Central memory CD4-positive, alpha-beta T cell (primary cell): ENCODE data around the gene PSPN.

Experiments
- DNase-seq: peaks from one replicate; pipeline ENCODE4 v3.0.0; 2022
- total RNA-seq, 3 experiments: gene quantifications; one replicate each; lab custom pipeline; 2026; lab: John Stamatoyannopoulos, UW

The PSPN gene, protein sequence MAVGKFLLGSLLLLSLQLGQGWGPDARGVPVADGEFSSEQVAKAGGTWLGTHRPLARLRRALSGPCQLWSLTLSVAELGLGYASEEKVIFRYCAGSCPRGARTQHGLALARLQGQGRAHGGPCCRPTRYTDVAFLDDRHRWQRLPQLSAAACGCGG
- 1.2 to 5.3 (median 3.9) reads per million in 3 experiments for total RNA-seq

DNA sequence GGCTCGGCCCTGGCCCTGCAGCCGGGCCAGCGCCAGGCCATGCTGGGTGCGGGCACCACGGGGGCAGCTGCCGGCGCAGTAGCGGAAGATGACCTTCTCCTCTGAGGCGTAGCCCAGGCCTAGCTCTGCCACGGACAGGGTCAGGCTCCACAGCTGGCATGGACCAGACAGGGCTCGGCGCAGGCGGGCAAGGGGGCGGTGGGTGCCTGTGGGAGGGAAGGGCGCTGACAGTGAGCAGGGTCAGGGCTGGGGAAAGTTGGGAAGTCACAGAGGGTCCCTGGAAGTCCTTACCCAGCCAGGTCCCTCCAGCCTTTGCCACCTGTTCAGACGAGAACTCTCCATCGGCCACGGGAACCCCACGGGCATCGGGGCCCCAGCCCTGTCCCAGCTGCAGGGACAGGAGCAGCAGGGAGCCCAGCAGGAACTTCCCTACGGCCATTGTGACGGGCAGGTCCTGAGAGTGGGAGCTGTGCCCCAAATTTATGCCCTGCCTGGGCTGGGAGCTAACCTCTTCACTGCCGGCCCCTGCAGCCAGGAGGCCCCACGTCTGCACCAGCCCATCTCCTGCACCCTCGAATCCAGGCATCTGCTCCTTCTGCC, at the start of gene PSPN:
TSS of gene PSPN (minus strand) at position 523 of the 600 bp plus-strand sequence. CDS start at position 439, 84 bp downstream.
- no peak for DNase-seq

DNA sequence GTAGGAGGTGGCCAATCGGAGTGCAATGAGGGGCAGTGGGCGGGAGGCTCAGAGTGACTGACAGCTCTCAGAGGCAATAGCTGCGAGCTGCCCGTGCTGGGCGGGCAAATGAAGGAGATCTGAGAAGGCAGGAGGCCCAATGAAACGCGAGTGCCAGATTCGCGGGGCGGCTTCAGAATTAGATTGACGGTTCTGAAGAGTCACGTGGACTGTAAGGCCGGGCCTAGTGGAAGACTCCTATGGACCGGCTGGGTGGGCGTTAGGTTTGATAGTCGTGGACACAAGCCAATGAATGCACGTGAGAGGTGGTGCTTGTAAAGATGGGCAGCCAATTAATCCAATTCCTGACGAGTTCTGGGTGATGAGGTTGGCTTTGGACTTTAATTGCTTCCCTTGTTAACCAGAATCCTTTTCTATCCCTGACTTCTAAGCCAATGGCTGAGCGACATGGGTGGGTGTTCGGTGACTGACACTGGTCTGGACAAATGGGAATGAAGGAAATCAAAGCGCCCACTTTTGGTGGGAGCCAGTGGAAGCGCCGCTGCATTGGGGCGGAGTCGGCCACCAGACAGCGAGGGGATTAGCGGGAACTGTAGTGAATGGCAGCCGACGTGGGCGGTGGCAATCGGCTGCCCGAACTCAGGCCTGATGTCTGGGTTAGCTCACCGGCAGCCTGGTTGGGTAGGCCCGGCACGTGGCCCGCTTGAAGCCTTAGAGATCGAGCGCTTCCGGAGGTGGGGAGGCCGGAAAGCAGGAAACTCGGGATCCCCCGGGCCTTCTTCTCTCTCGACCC, 49.4 kb upstream of the PSPN start:
- peak; percentile 100 for DNase-seq

DNA sequence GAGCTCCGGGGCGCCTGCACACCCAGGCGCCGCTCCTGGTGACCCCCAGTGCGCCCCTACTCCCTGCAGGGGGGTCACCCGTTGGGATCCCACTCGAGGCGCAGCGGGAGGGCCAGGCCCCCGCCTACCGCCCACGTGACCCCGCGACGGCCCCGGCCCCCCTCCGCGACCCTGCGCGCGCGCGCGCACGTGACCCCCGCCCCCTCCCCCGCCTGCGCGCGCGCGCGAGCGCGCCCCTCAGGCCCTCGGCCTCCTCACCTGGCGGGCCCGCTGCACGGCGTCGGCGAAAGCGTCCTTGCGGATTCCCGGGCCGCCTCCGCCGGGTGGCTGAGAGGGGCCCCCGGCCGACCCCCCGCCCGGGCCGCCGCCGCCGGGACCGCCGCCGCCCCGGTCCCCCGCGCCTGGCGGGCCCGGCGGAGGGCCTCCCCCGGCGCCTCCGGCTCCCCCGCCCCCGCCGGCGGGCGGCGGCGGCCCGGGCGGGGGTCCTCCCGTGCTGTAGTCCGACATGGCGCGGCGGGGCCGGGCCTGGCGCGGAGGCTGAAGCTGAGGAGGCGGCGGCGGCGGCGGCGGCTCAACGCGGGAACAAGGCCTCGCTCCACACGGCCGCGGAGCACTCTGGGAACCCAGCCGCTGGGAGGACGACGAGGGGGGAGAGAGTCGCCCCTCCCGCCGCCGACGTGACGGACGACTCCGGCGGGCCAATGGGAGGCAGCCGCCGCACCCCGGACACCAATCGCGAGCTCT, 48.6 kb upstream of the PSPN start, which contains the start of gene KHSRP:
TSS of gene KHSRP (minus strand) at position 617 of the 744 bp plus-strand sequence. CDS start at position 507, 110 bp downstream.
- DNase-seq, result no peak

DNA sequence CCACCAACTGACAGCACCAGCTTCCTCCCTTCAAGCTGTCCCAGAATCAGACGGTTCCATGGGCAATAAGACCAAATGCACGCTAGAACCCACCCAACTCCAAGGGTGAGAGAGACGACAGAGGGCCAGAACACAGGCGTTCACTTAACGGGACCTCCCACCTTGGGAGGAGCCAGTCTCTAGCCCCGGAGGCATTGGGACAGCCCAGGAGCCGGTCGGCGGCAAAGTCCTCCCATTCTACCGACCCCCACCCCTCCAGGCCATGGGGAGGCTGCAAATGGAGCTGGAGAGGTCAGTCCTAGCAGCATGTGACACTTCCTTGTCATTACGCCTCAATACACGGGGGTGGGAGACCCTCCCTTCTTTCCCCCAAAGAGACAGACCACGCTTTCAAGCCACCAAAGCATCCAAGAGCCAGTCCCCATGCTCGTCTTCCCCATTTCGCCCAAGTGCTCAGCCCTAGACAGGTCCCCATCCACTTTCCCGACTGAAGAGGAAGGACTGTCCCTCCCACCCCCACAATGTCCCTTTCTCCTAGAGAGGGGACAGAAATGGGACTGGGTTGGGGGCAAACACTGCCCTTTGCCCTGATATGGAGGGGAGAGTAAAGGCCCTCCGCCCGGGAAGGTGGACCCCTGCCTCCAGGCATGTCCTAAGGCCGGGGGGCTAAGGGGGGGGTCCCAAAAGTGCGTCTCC, 47.9 kb upstream of the PSPN start:
- DNase-seq, result no peak

DNA sequence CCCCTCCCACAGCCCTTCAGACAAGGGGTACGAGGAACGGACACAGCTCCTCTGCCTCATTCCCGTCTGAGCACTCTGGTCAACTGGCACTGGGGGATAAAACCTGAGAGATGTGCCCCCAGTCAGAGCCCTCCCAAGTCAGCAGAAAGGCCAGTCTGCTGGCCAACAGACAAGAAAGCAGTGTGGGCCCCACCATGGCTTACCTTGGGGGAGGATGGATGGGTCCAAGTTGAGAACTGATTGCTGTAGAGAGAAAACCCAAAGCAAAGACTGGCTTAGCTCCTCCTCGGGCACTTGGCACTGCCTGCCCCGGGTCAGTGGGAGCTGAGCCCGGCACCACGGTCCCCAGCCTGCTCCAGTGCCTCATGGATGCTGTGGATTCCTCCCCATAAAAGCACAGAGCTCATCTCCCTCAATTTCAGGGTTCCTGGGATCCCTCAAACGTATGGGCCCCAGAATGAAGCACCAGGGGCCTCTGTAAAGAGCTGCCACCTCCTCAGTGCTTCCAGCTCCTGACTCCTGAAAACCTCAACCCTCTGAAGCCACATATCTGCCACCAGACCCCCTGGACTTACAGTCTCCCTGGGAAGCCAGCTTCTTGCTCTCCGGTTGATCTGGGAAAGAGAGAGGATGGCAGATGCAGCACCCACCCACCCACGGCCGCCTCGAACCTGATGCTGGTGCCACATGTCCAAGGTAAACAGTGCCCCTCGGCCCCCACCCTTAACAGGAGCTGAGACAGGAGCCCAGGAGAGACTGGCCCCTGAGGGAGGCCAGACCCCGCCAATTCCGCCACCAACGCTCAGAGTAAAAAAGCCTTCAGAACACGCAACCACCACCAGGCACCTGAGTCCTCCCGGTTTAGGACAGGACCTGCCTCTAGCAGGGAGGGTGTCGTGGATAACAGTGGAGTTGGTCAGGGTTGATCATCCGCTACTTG, 45.6 kb upstream of the PSPN start:
- DNase-seq, result no peak

DNA sequence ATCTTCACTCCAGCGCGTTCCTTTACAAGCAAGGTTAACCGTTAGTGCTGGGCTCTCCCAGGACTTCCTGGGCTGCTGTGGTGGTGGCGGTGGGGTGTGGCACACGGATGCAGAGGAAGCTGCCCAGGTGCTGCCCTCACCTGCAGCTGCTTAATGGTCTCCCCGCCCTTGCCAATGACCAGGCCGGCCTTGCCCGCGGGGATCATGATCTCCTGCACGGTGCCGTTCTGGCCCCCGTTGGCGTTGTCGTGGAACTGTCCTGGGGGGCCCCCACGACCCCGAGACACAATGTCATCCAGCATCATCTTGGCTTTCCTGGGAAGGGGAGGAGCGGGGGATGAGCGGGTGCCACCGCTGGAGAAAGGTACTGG, 42.8 kb upstream of the PSPN start:
- no peak for DNase-seq

DNA sequence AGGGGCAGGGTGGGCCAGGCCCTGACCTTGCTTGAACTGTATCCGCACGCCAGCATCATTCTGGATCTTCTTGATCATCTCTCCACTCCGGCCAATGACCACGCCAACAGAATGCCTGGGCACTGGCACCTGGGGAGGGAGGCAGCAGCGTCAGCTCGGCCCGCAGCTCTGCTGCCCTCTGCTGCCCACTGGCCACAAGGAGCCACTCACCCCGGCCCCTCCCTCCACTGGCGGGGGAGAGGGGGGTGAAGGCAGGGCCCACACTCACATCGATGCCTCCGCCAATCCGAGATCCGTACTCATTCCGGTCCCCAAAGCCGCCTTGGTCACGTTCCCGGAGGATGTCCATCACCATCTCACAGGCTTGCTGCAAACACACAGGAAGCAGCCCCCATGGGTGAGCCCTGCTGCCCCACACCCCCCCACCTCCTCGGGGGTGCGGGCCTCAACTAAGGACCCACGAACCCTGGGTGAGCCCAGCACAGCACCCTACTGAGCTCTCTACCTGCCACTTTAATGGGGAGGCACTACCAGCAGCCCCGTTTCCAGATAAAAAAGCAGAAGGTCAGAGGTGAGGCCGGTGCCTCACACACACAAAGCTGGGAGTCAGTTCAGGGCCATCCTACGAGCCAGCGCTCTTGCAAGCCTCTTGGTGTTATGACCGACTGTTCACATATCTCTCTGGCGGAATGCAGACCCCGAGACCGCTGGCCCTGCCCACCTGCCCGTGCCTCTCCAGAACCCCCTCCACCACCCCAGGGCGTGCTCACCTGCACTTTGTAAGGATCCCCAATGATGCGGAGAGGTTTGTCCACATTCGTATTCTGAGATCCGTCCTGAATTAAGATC, 42.2 kb upstream of the PSPN start:
- DNase-seq, result no peak

DNA sequence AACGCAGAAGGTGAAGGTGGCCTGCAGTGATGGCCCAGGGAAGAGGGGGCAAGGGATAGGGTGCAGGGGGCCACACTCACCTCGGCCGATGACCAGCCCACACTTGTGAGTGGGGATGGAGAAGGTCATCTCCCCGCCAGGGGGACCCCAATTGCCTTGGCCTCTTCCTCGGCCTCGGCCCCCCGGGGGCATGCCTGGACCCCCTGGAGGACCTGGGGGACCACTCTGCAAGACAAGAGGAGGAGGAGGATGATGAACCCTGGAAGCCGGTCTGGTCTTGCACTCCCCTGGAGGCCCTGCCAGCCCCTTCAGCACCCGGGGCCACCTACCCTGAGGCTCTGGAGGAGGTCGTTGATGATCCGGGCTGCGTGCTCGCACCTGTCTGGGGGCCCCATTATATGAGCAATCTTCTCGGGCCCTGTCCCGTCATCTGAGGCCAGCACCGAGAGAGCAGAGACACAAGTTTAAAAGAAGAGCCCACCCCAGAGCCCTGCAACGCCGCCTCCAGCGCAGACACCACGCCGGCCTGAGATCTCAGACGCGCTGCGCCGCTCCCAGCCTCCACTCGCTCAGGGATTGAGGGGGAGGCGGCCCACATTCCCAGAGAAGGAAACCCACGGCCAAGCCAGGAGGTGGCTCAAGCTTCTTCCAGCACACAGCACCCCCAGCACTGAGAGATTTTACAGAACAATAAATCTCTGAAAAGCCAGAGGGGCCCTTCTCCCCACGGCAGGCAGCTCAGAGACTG, 41.1 kb upstream of the PSPN start:
- no peak for DNase-seq

DNA sequence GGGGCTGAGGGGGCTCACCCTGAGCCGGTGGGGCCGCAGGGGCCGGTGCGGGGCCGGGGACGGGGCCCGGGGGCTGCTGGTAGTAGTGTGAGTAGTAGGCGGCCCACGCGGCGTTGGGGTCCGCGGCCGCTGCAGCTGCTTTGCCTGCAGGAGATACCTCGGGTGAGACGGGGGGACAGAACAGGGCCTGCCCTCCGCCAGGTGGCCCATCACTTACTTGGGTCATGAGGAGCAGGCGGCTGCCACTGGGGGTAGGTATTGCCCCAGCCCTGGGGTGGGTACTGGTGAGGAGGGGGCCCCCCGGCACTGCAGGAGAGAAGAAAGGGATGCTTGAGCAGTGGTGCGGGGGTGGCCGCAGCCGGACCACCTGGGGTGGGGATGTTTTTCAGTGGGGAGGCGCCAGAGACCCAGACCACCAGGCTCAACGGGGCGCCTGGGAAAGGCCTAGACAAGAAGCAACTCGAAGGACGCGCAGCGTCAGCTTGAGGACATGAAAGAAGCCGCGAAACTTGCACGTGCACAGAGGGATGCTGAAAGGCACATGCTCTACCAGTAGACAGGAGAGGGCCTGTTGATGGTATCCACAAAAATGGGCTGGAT, 40.0 kb upstream of the PSPN start:
- DNase-seq, result no peak

DNA sequence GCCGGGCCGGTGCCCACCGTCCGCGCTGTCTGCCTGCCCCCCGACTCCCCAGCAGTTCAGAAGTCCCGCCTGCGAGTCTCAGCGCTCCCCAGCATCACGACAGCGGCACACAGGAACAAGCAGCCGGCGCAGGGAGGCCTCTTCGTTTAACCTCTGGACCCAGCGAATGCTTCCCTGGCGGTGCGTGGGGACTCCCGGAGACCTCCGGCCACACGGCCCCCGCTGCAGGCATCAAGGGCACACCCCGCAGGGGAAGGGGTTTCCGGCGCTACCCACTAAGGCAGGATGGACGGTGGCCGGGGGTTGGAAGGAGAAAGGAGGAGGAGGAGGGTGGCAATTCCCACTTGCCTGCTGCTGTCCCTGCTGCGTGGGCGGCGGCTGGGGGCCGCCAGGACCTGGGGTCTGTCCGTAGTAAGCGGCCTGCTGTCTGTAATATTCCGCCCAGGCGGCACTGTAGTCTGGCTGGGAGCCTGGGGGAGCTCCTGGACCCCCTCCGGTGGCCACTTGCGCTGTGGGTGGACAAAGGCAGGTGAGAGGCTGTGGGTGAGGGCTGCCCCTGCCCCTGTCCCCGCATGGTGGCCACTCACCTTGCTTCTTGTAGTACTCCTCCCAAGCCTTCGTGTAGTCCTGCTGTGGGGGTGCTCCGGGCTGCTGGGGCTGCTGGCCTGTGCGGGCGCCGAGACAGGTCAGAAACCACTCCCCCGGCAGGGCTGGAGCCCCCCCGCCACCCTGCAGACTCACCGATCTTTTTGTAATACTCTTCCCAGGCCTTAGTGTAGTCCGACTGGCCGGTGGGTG, 39.3 kb upstream of the PSPN start:
- no peak for DNase-seq

DNA sequence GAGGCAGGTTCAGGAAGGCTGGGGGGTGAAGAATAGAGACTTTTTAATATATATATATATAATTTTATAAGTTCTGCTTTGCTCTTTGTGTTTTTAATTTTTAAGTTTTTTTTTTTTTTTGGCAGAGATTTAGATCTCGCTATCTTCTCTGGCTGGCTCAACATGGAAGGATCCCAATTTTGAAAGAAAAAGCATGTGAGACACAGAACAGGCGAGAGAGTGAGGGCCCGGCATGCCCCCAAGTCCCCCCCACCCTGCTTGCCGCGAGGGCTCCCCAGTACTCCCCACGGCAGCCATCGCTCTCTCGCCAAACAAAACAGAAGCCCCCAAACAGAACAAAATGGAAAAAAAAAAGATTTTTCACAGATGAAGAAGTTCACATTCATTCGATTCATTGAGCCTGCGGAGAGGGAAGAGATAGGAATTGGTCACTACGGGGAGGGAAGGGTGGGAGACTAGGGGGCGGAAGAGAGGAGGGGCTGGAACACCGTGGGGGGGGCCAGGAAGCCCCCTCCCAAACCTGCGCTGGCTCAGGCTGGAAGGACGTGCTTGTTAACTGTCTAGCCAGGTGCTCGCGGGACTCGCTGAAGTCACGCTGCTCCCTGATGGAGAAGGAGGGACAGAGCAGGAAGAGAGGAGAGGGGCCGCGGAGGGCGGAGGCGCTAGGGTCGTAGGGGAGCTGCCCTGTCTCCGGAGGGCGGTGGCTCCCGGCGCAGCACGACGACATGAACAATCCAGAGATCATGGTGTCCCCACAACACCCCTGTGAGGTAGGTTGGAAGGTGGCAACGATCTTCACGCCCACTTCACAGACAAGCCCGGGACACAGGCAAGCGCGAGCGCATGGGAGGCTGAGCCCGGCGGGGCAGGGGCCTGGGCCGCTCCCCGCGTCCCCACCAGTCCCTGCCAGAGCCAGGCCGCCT, 38.2 kb upstream of the PSPN start:
- no peak for DNase-seq

DNA sequence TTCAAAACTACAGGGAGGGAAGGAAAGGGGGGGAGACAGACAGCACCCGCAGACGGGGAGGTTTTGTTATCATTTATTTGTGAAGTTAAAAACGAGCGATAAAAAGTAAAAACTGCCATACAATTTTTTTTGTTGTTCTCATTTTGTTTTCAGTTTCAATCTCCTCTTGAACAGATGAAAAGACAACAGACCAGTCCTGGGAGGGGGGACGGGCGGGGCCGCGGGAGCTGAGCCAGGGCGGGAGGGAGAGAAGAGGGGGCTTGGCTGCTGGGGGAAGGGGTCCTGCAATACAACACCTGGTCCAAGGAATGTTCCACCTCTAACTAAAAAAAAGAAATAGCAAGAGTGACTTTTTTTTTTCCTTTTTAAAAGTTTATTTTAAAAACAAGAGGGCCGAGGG, 37.6 kb upstream of the PSPN start:
- no peak for DNase-seq

DNA sequence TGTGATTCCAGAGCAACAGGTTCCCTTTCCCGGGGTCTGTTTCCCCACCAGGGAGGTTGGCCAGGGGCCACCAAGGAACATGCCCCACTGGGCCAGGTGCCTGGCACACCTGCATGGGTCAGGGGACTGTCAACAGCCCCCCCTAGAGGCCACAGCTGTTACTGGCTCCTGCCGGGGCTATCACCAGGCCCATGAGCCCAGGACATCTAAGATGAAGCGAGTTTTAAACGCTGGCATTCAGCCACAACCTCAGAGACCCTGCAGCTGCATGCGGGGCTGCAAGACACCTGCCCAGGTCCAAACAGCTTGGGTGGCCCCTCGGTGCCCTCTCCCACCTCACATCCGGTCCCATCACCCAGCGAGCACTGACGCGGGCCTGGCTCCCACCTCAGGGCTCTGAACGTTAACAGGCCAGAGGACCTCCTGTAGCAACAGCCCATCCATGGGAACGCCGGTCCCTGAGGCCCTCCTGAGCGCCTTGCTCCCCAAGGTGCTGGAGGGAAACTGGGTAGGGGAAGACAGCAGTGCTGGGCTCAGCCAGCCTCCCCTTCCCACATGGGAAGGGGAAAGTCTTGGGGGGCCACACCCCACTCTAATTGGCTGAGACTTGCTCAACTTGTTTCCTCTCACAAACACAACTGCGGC, 36.8 kb upstream of the PSPN start:
- DNase-seq, result peak; percentile 38

DNA sequence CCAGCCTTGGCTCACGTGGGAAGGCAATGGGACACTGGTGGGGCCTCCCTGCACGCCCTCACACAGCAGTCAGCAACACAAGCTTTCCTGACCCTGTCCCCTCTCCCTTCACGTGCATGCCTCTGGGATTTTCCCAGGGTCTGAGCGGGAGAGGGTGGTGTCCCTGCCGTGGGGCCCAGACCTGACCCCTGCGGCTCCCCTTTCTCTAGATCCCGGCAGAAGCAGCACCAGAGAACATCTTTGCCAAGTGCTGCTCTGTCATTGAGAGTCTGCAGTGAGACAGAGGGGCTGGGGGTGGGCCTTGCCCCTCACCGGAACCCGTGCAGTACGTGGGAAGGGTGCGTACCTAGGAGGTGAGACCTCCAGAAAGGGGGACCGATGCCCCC, 36.3 kb upstream of the PSPN start:
- no peak for DNase-seq

DNA sequence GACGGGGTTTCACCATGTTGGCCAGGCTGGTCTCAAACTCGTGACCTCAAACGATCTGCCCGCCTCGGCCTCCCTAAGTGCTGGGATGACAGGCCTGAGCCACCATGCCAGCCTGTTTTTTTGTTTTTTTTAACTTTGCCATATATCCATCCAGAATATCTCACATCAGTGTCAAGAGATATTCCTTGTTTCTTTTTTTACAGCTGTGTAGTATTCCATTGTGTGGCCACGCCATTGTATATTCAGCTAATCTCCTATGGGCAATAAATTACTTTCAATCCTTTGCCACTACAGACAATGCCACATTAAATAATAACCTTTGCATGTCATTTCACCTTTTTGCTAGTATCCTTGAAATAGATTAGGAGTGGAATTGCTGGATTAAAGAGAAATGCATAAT, 33.6 kb upstream of the PSPN start:
- DNase-seq, result no peak

DNA sequence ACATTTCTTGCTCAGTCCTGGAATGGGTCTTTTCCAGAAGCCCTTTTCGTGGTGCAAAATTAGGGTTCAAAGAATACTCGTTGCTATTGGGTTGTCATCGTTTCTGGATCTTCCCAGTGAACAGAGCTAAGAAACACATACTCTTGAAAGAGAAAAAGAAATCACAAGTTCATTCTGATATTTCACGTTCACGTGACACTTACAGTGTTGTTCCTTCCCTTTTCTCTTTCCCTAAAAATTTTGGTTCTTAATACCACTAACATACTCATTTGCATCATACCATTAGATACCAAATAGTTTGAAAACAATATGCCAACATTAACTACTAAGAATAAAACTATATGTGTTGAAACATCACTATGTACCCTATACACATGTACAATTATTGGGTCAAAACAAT, 30.7 kb upstream of the PSPN start:
- DNase-seq, result no peak
